Measurements from ENCODE around the gene SRD5A1.

The SRD5A1 gene

DNA sequence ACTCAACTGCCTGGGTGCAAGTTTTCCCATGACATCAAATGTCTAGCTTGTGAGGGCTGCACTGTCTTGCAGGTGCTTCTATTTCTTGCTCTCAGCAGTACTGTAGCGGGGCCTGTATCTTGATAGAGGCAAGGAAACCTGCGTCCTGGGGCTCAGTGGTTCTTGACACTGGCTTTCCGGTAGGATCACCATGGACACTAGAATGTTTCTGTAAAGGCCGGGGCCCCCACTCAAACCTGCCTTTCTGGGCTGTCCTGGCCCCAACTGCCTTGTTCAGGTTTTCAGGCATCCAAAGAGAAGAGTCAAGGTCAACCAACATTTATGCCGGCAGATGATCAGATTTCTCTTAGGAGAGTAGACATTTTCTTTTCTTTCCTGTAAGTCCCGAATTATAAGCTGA lies 53.3 kb downstream of the SRD5A1 start:
- no peak for DNase-seq (ENCODE audit: low spot score)

DNA sequence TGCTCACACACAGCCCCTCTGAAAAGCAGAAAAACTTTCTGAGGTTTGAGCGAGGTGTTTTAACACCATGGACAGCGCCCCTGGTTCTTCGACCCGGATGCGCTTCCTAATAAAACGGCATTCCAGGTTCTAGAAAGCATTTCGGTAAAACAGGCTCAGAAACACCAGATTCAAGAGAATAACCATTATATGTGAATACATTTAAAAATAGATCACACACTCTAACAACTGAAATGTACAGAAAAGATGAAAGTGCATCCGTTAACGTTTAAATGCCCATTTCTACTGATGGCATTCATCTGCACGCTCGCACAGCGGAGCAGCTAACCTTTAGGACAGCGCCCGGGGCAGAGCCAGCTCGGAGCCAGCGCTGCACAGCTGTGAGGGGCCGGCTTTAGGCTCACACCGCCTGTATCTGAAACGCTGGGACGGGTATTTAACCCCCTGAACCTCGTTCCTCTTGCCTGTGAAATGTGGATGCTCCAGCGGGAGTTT lies 53.7 kb downstream of the SRD5A1 start:
- no peak for DNase-seq (ENCODE audit: low spot score)

DNA sequence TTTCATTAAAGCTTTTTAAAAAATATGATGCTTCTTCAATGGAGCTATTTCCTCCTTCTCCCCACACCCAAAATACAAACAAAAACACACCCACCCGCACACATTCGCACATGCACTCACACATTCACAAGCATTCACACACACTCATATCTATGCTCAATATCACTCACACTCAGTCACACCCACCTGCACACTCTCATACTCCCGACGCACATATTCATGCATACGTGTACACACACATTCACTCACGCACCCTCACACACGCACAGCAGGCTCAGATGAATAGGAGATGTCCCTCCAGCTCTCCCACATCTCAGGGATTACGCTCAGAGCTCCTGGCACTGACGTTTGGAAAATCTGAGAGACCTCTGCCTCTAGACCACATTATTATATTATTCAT lies 54.3 kb downstream of the SRD5A1 start:
- no peak for DNase-seq (ENCODE audit: low spot score)

- DNase-seq (ENCODE audit: low spot score): no peak
These were observed 59.7 kb downstream of the SRD5A1 start for GRCh38 chr5:6692906-6693305.

GRCh38 chr5:6698696-6699095 lies 65.5 kb downstream of the SRD5A1 start:
- DNase-seq (ENCODE audit: low spot score): no peak

DNA sequence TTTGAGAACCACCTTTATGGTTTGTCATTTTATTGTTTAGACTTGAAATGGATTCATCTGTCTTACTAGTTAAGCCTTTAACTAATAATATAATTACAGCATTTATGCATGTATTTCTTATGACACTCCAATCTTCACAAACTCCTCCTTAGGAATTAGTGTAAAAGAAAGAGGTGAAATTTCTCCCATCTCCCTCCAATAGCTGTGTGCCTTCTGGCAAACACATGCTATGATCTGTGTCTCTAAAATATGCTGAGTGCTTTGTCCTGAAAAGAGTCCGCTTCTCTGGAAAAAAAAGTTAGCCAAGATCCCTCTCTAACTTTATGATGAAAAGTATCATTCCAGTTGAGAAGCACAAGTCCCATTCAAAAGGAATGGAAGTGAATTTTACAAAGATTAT lies 66.1 kb downstream of the SRD5A1 start:
- DNase-seq (ENCODE audit: low spot score): no peak

- DNase-seq (ENCODE audit: low spot score): no peak
These were observed 66.9 kb downstream of the SRD5A1 start for GRCh38 chr5:6700074-6700684.

GRCh38 chr5:6700685-6701355 lies 67.6 kb downstream of the SRD5A1 start:
- DNase-seq (ENCODE audit: low spot score): no peak

DNA sequence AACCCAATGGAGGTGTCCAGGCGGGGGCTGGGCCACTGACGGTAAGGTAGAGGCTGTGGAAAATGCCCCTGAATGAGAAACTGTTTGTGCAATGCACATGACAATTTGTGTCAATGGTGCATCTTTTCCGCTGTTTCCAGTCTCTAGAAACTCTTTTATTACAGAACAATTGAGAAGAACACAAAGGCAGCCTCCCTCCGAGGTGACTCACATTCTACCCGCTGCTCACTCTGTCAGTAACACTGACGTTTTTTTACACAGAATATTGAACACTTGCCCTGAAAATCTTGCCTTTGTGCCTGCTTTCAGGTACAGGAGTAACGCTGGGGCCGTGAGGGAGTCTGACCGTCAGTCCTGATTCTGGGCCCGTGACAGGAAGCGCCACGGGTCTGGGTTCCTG lies 68.3 kb downstream of the SRD5A1 start:
- no peak for DNase-seq (ENCODE audit: low spot score)

- DNase-seq (ENCODE audit: low spot score): no peak
These were observed 69.4 kb downstream of the SRD5A1 start for GRCh38 chr5:6702633-6703032.

DNA sequence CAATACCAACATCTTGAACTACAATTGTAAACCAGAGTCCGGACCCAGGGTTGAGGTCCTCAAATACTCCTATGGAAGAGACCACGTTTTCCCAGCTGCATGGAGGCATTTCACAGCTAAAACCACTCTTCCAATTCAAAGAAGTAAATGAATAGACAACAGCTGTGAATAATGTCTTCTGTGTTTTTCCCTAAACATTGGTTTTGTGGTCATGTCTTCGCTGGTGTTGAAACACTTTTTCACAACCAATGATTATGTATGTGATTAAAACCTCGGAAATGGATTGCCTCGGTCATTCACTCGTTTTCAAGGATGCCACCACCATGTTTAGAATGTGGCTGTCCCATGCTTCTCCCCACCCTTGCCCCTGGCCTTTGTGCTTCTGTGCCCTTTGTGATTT lies 70.6 kb downstream of the SRD5A1 start:
- DNase-seq (ENCODE audit: low spot score): no peak

DNA sequence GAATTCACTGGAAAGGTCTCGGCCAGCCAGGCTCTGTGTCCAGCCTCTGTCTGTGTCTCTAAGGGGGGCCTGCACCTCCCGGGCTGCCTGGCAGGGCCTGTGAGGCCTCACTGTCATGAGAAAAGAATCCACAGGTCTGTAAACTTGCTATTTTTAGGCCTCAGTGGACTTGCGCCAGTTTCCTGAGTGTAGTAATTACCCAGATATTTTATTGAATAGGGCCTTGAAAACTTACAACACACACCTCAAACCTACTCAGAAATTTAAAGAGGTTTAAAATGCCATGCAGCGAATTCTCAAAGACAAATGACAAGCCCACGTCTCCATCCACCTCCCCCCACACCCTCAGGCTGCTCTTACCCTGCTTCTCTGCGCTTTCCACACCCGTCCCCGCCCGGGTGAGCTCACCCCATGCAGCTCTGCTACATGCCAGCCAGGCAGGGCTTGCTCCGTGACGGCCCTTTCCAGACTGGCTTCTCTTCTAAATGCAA lies 71.2 kb downstream of the SRD5A1 start:
- DNase-seq (ENCODE audit: low spot score): no peak

DNA sequence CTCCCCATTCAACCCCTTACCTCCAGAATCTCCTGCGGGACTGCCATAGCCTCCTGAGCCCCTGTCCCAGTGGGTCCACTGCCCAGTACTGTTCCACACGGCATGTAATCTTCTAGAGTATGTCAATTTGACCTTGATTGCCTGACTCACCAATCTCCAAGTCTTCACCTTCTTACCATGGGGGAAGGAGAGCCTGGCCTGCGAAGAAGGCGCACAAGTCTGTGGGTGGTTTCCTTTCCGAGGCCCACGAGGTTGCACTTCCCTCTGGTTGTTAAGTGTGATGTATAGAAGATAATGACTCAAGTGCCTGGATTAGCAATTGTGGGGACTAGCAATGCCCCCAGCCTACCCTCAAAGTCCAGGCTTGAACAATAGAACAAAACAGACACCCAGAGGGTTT lies 71.8 kb downstream of the SRD5A1 start:
- no peak for DNase-seq (ENCODE audit: low spot score)

GRCh38 chr5:6705959-6706358 lies 72.7 kb downstream of the SRD5A1 start:
- DNase-seq (ENCODE audit: low spot score): no peak

DNA sequence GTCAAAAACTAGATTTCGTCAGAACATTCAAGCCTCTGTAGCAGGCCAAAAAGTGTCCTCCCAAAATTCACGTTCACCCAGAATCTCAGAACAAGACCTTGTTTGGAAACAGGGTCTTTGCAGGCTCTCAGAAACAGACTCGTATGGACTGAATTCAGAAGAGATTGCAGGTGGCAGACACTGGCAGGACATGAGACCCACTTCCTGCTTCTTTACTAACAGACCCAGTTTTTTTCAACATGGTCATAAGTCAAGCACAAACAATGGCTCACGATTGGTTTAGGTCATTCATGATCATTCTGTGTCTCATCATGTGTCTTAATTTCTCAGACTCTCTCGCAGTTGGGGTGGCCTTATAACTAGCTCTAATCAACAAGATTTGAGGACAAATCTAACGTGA lies 74.6 kb downstream of the SRD5A1 start:
- no peak for DNase-seq (ENCODE audit: low spot score)

GRCh38 chr5:6708814-6709213 lies 75.6 kb downstream of the SRD5A1 start:
- no peak for DNase-seq (ENCODE audit: low spot score)

GRCh38 chr5:6710070-6710469 lies 76.8 kb downstream of the SRD5A1 start:
- no peak for DNase-seq (ENCODE audit: low spot score)

GRCh38 chr5:6710551-6711318 lies 77.5 kb downstream of the SRD5A1 start:
- DNase-seq (ENCODE audit: low spot score): no peak

DNA sequence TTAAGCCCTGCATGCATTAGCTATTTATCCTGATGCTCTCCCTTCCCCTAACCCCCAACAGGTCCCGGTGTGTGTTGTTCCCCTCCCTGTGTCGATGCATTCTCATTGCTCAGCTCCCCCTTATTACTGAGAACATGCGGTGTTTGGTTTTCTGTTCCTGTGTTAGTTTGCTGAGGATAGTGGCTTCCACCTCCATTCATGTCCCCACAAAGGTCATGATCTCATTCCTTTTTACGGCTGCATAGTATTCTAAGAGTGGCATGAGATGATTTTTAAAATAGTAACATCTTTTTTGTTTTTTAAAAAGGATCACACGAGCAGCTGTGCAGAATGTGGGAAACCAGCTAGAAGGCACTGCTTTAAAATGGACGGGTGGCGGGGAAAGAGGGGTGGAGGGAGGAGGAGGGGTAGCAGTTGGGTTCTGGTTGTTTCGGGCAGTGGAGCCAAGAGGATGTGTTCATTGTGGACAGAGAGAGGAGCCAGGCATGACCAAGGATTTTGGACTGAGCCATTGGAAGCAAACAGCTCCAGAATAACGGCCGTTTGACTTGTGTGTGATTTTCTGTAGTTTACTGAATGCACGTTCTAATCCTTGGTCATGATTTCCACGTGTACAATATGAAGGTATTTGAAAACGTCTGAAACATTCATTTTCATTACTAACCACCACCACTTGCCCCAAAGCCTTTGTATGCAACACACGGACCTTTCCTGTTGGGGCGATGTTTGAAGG lies 78.3 kb downstream of the SRD5A1 start:
- DNase-seq (ENCODE audit: low spot score): no peak

DNA sequence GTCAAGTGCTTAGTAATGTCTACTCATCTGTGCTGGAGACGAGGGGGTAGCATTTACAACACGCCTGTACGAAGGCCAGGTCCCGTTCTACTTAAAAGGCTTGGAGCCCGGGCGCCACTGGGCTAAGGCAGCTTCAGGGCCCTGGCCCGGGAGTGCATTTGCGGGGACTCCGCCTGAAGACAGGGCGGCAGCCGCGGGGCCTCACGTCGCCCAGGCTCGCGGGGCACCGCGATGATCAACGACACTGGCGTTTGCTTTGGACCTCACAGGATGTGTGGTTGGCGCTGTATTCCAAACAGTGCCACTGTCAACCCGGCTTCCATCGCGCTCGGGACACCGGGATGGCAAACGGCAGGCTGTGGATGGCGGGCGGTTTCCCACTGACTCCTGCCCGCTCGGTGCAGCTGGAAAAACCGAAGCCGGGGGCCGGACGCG lies 78.9 kb downstream of the SRD5A1 start:
- DNase-seq (ENCODE audit: low spot score): peak; percentile 88

DNA sequence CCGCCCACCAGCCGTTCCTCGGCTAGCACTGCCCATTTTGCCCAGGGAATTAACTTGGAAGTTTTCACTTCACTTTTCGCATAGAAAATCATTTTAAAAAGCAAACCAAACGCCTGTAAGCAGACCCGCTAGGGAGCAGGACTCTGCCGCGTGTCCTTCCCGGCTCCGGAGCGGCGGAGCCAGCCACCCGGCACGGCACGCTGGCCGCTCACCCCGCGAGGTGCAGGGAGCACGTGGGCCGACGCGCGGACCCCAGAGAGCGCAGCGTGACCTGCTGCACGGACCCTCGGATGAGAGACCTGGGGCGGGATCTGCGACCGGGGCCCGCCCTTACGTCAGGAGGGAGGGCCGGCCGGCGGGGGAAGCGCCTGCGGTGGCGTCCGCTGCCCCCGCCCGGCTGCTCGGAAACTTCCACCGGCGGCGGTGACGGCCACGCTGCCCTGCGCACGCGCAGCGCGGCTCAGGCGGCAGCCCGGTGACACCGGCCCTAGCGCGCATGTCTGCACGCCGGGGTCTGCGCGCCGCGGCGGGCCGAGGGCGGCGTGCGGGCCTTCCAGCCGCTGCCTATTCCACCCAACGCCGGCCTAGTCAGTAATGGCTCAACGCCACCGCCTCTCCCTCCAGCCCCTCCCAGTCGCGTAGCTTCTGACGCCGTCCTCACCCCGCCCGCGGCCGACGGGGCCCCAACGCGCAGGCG lies 79.5 kb downstream of the SRD5A1 start:
- peak; percentile 95 for DNase-seq (ENCODE audit: low spot score)
